H1 (cell line): ENCODE results near the gene GRM7. TPM values are rescaled to one million over a fixed set of nuclear protein-coding genes. Genes with fewer than 3 reads are reported as not detected.

Experiments used
- CTCF ChIA-PET: fragments of 300-600 bp; sonication (Branson Sonifier 250); formaldehyde crosslinking; loops from one replicate; lab custom pipeline; 2021; ENCODE audit not compliant: partially characterized antibody; lab: Charles Lee
- POLR2A ChIA-PET: fragments of 300-600 bp; sonication (Branson Sonifier 250); formaldehyde crosslinking; loops from one replicate; lab custom pipeline; 2021; ENCODE audit warnings: inconsistent platforms; ENCODE audit not compliant: partially characterized antibody; lab: Charles Lee
- DNase-seq, 2 experiments: peaks; one replicate each; pipeline versions ENCODE4 v3.0.0 to v3.0.0-alpha.2; 2010 to 2022; ENCODE audit warnings: low spot score in 2 of 2, low read depth in 1 of 2, mixed read lengths in 1 of 2
- FAIRE-seq: peaks from 2 replicates; lab custom pipeline; 2011; peaks lifted over from hg19 to GRCh38; lab: Jason Lieb, UNC
- H2AFZ ChIP-seq: 2 replicates; pipeline ENCODE4 v1.8.1; 2012; ENCODE audit warnings: low read length, inconsistent platforms
- H2AK5ac ChIP-seq: 2 replicates; pipeline ENCODE4 v1.6.1; 2013; ENCODE audit warnings: low read depth, low read length
- H2BK120ac ChIP-seq: replicated peaks from 2 replicates; pipeline ENCODE3; 2013; ENCODE audit warnings: low read depth, low read length, inconsistent platforms
- H2BK12ac ChIP-seq: 2 replicates; pipeline ENCODE4 v1.6.1; 2013; ENCODE audit warnings: low read depth, low read length
- H2BK15ac ChIP-seq: 2 replicates; pipeline ENCODE4 v1.6.1; 2013; ENCODE audit warnings: low read length
- H2BK20ac ChIP-seq: 2 replicates; pipeline ENCODE4 v1.6.1; 2013; ENCODE audit warnings: low read length
- H2BK5ac ChIP-seq: 2 replicates; pipeline ENCODE4 v1.6.1; 2013; ENCODE audit warnings: low read depth, low read length
- H3K14ac ChIP-seq: 2 replicates; pipeline ENCODE4 v1.6.1; 2013; ENCODE audit warnings: inconsistent platforms; ENCODE audit not compliant: insufficient read length
- H3K18ac ChIP-seq: 2 replicates; pipeline ENCODE4 v1.6.1; 2013; ENCODE audit warnings: low read length; ENCODE audit errors: extremely low read depth
- H3K23ac ChIP-seq: 2 replicates; pipeline ENCODE4 v1.6.1; 2013; ENCODE audit warnings: inconsistent platforms; ENCODE audit not compliant: insufficient read length
- H3K23me2 ChIP-seq: 2 replicates; pipeline ENCODE4 v1.6.1; 2013; ENCODE audit warnings: low read depth, low read length
- H3K27ac ChIP-seq: 2 replicates; pipeline ENCODE4 v1.6.1; 2011; ENCODE audit warnings: low read depth, low read length, inconsistent platforms
- H3K27me3 ChIP-seq, 4 experiments: replicated peaks in 1 of 4; 1 replicate in 1 of 4; 2 replicates in 3 of 4; pipeline versions ENCODE4 v1.6.1 to v1.8.1; 2011 to 2013; ENCODE audit warnings: low read length in 3 of 4, mild to moderate bottlenecking in 3 of 4, inconsistent platforms in 2 of 4, mixed read lengths in 2 of 4, moderate library complexity in 1 of 4; ENCODE audit not compliant: control insufficient read depth in 3 of 4, insufficient read depth in 3 of 4; ENCODE audit errors: extremely low read depth in 1 of 4
- H3K36me3 ChIP-seq, 4 experiments: 2 replicates each; pipeline versions ENCODE4 v1.6.1 to v1.8.1; 2011 to 2013; ENCODE audit warnings: mild to moderate bottlenecking in 4 of 4, low read length in 3 of 4, moderate library complexity in 2 of 4, control low read depth in 1 of 4, inconsistent platforms in 1 of 4; ENCODE audit not compliant: insufficient read depth in 4 of 4, control insufficient read depth in 2 of 4
- H3K4ac ChIP-seq: replicated peaks from 2 replicates; pipeline ENCODE3; 2013; ENCODE audit warnings: low read length, low read depth, mixed read lengths, inconsistent platforms; ENCODE audit not compliant: insufficient read length
- H3K4me1 ChIP-seq, 4 experiments: replicated peaks in 1 of 4; 1 replicate in 1 of 4; 2 replicates in 3 of 4; pipeline versions ENCODE4 v1.6.1 to v1.8.1; 2011 to 2013; ENCODE audit warnings: low read length in 3 of 4, inconsistent platforms in 2 of 4, mixed read lengths in 1 of 4; ENCODE audit not compliant: insufficient read depth in 4 of 4, control insufficient read depth in 3 of 4
- H3K4me2 ChIP-seq, 2 experiments: 2 replicates each; pipeline versions ENCODE4 v1.6.1 to v1.8.1; 2011 to 2013; ENCODE audit warnings: low read depth in 2 of 2, low read length in 2 of 2, control low read depth in 1 of 2, inconsistent platforms in 1 of 2, mild to moderate bottlenecking in 1 of 2; ENCODE audit not compliant: insufficient read depth in 1 of 2
- H3K4me3 ChIP-seq, 4 experiments: fragments of 200-600, 300-600 bp in 1 of 4; sonication (generic), shearing (Covaris generic), sonication (Bioruptor Twin) in 1 of 4; 2 replicates each; pipeline versions ENCODE4 v1.5.1 to v1.8.1; 2011 to 2016; ENCODE audit warnings: low read length in 4 of 4, low read depth in 3 of 4, control low read depth in 2 of 4, inconsistent platforms in 2 of 4, mild to moderate bottlenecking in 2 of 4, mixed read lengths in 1 of 4, moderate library complexity in 1 of 4; ENCODE audit not compliant: insufficient read depth in 2 of 4; ENCODE audit errors: extremely low read depth in 1 of 4
- H3K56ac ChIP-seq: replicated peaks from 2 replicates; pipeline ENCODE3; 2013; ENCODE audit warnings: low read depth, mild to moderate bottlenecking, mixed read lengths, low read length, inconsistent platforms; ENCODE audit not compliant: insufficient read length
- H3K79me1 ChIP-seq: 2 replicates; pipeline ENCODE4 v1.6.1; 2013; ENCODE audit warnings: low read depth, low read length, control low read depth
- H3K79me2 ChIP-seq, 2 experiments: 2 replicates each; pipeline versions ENCODE4 v1.6.1 to v1.8.1; 2012 to 2013; ENCODE audit warnings: low read length in 2 of 2, mild to moderate bottlenecking in 2 of 2, inconsistent platforms in 1 of 2; ENCODE audit not compliant: insufficient read depth in 2 of 2, control insufficient read depth in 1 of 2
- H3K9ac ChIP-seq, 4 experiments: replicated peaks in 1 of 4; 1 replicate in 1 of 4; 2 replicates in 3 of 4; pipeline versions ENCODE4 v1.6.1 to v1.8.1; 2011 to 2013; ENCODE audit warnings: low read depth in 3 of 4, low read length in 3 of 4, control low read depth in 2 of 4, mild to moderate bottlenecking in 2 of 4, moderate library complexity in 2 of 4, inconsistent platforms in 1 of 4; ENCODE audit errors: extremely low read depth in 1 of 4
- H3K9me3 ChIP-seq, 2 experiments: 2 replicates each; pipeline versions ENCODE4 v1.6.1 to v1.8.1; 2012 to 2013; ENCODE audit warnings: mild to moderate bottlenecking in 2 of 2, moderate library complexity in 2 of 2, control low read depth in 1 of 2, inconsistent platforms in 1 of 2, low read depth in 1 of 2, low read length in 1 of 2, mixed read lengths in 1 of 2; ENCODE audit not compliant: insufficient read depth in 2 of 2
- H4K20me1 ChIP-seq, 2 experiments: replicated peaks in 1 of 2; 2 replicates each; pipeline versions ENCODE3 to v1.8.1; 2011 to 2013; ENCODE audit warnings: inconsistent platforms in 2 of 2, low read length in 2 of 2, mild to moderate bottlenecking in 1 of 2; ENCODE audit not compliant: insufficient read depth in 2 of 2, control insufficient read depth in 1 of 2
- H4K5ac ChIP-seq: 2 replicates; pipeline ENCODE4 v1.6.1; 2013; ENCODE audit warnings: low read length, low read depth, mixed read lengths, inconsistent platforms; ENCODE audit not compliant: insufficient read length
- H4K8ac ChIP-seq: 2 replicates; pipeline ENCODE4 v1.8.0; 2013; ENCODE audit warnings: mild to moderate bottlenecking, moderate library complexity, low read length, inconsistent platforms; ENCODE audit not compliant: insufficient read depth; ENCODE audit errors: extremely low read depth
- H4K91ac ChIP-seq: replicated peaks from 2 replicates; pipeline ENCODE3; 2013; ENCODE audit warnings: low read length, mixed read lengths, inconsistent platforms; ENCODE audit not compliant: insufficient read length
- JUN ChIP-seq: IDR thresholded peaks from 2 replicates; pipeline ENCODE4 v1.6.1; 2011; ENCODE audit warnings: low read depth, mild to moderate bottlenecking, improper control_type of control experiment, low read length
- MAFK ChIP-seq: IDR thresholded peaks from 2 replicates; pipeline ENCODE4 v1.6.1; 2012; ENCODE audit warnings: low read depth, mild to moderate bottlenecking, improper control_type of control experiment, low read length
- SP4 ChIP-seq: IDR thresholded peaks from 2 replicates; pipeline ENCODE4 v1.6.1; 2012; ENCODE audit warnings: low read length, inconsistent platforms
- TBP ChIP-seq: IDR thresholded peaks from 2 replicates; pipeline ENCODE4 v1.6.1; 2011; ENCODE audit warnings: low read depth, low read length, improper control_type of control experiment
- WGBS, 2 experiments: shearing (Covaris generic) in 1 of 2; methylation state at CpG; one replicate each; pipeline versions ENCODE4 v1.1.6 to v1.1.7; 2013 to 2015; ENCODE audit warnings: low lambda C conversion rate in 2 of 2, mixed read lengths in 2 of 2, inconsistent platforms in 1 of 2, low coverage in 1 of 2, missing lambda C conversion rate in 1 of 2; ENCODE audit not compliant: insufficient replicate concordance in 2 of 2, insufficient coverage in 1 of 2, insufficient read length in 1 of 2; ENCODE audit errors: extremely low coverage in 1 of 2, missing lambda C conversion rate in 1 of 2; 5-methylcytosine and 5-hydroxymethylcytosine counted together
- polyA plus RNA-seq, 7 experiments: library from polyadenylated mRNA; depleted of rRNA in 3 of 7; stranded (reverse) in 5 of 7; unstranded in 2 of 7; fragments of >200 nt in 5 of 7; fragments of 200-250 nt in 2 of 7; gene quantifications; 1 replicate in 5 of 7; 2 replicates in 1 of 7; 4 replicates in 1 of 7; pipeline versions ENCODE4 v1.2.1 to v1.2.3, GENCODE V29; 2011 to 2013; ENCODE audit warnings: missing spikeins in 2 of 7, mixed read lengths in 2 of 7
- total RNA-seq: library from RNA; stranded (reverse); fragmentation: NEBNext Ultra II Directional; extraction: Animal tissue kit (Norgen Biotek cat#: 25700); gene quantifications from 2 replicates; pipeline ENCODE4 v1.2.1, GENCODE V29; 2021
- TF ChIP-seq, protein P1 (sequence below): IDR thresholded peaks from 2 replicates; pipeline ENCODE4 v1.6.1; 2012; ENCODE audit warnings: inconsistent platforms

GRM7 gene
- total and polyA plus RNA-seq, 2 of the 8 experiments (the other 6 are each of a cell fraction or from before 2014, with no cell fraction given) = 0.17 to 0.24 TPM

DNA sequence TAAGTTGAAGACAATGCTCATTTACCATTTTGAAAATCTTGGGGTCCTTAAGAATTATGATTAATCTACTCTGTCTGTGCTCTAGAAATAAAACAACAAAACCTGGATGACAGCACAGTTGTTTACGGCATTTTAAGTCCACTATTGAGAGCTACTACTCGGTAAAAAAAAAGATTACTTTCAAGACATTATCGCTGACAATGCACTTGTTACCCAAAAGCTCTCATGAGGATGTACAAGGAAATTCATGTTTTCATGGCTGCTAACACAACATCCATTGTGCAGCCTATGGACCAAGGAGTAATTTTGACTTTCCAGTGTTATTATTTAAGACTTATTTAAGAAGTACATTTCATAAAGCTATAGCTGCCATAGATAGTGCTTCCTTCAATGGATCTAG is 221.3 kb downstream of the GRM7 start:
- Histone ChIP-seq H3K27me3 (no peaks in the 10 kb centered on the region), H2AK5ac (no peak overlapping the region), H3K4ac (no peak overlapping the region), H3K9me3 (no peaks in the 10 kb centered on the region), H4K8ac (no peak overlapping the region), H3K4me3 (no peak overlapping the region), H3K56ac (no peak overlapping the region), H3K14ac (no peak overlapping the region), H2BK20ac (no peak overlapping the region), H2BK15ac (no peak overlapping the region), H2AFZ (no peak overlapping the region), H3K79me2 (no peaks in the 10 kb centered on the region), H4K20me1 (no peaks in the 10 kb centered on the region), H3K18ac (no peak overlapping the region), H3K23ac (no peak overlapping the region), H4K91ac (no peak overlapping the region), H3K36me3 (no peaks in the 10 kb centered on the region), H2BK120ac (no peak overlapping the region), H2BK5ac (no peak overlapping the region), H3K27ac (no peak overlapping the region), H3K79me1 (no peaks in the 10 kb centered on the region), H2BK12ac (no peak overlapping the region), H4K5ac (no peak overlapping the region), H3K4me1 (no peaks in the 10 kb centered on the region), H3K9ac (no peak overlapping the region), H3K23me2 (no peaks in the 10 kb centered on the region), H3K4me2 (no peak overlapping the region)
- POLR2A ChIA-PET = no interaction called here
- CTCF ChIA-PET = interaction anchor here (0.7 kb wide), 1 partner anchor 222 kb away, joined by 3 read pairs; no protein-coding TSS in a partner anchor
- 92% methylated on average over 3 of the region's 3 CpGs; no CpG with 5 or more reads in 1 of the 2 experiments for WGBS, 2 experiments
- TF ChIP-seq MAFK = peak; percentile 17; the same call in 1 of the 2 replicates
- TF ChIP-seq, protein P1, sequence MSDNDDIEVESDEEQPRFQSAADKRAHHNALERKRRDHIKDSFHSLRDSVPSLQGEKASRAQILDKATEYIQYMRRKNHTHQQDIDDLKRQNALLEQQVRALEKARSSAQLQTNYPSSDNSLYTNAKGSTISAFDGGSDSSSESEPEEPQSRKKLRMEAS = no peak
- no peak for TF ChIP-seq SP4
- TF ChIP-seq TBP = no peak
- TF ChIP-seq JUN = no peak
- DNase-seq = no peak
- FAIRE-seq = no peak
